Neural cell (in vitro differentiated cells): ENCODE results near the gene ANKRD13C.

Source experiments
- EP300 ChIP-seq: fragments of 450-650 bp; conservative IDR thresholded peaks from 2 replicates; pipeline ENCODE4 v1.6.1; 2014; ENCODE audit warnings: antibody characterized with exemption, mild to moderate bottlenecking, moderate library complexity; ENCODE audit not compliant: poor library complexity, severe bottlenecking
- EZH2 ChIP-seq: fragments of 200-600, 300-800 bp; shearing (Covaris generic), sonication (generic); IDR thresholded peaks from 2 replicates; pipeline ENCODE4 v1.6.1; 2014; ENCODE audit warnings: antibody characterized with exemption, low read length, borderline replicate concordance, mild to moderate bottlenecking; ENCODE audit not compliant: insufficient read depth, poor library complexity, severe bottlenecking
- RAD21 ChIP-seq: fragments of 450-650 bp; conservative IDR thresholded peaks from 2 replicates; pipeline ENCODE4 v1.6.1; 2014; ENCODE audit warnings: antibody characterized with exemption, mild to moderate bottlenecking, moderate library complexity
- SMC3 ChIP-seq: fragments of 450-650 bp; conservative IDR thresholded peaks from 2 replicates; pipeline ENCODE4 v1.6.1; 2014; ENCODE audit warnings: antibody characterized with exemption, mild to moderate bottlenecking, moderate library complexity; ENCODE audit not compliant: poor library complexity
- TAF1 ChIP-seq: IDR thresholded peaks from 2 replicates; pipeline ENCODE4 v1.6.1; 2012; ENCODE audit warnings: low read depth
- TF ChIP-seq, protein P1 (sequence below): fragments of 450-650 bp; IDR thresholded peaks from 2 replicates; pipeline ENCODE4 v1.5.1; 2014; ENCODE audit warnings: antibody characterized with exemption, mild to moderate bottlenecking, moderate library complexity; ENCODE audit not compliant: poor library complexity, severe bottlenecking
- TF ChIP-seq, protein P2 (sequence below): IDR thresholded peaks from 2 replicates; pipeline ENCODE4 v1.6.1; 2012; ENCODE audit warnings: borderline replicate concordance

DNA sequence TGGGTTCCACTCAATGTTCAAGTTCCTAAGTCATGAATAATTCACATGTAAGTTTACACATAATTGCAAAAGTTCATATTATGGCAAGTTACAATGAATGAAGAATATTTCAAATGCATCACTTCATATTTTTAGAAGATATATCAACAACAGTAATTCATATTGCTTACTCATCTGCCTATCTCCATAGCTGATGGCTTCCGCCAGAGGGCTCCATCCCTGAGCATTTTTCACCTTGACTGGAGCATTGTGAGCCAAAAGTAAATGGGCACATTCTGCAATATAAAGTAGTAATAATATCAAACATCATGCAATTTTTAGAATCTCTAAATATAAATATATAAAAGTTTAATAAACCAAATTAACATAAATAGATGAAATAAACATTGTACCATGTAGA is 29.8 kb downstream of the ANKRD13C start:
- TF ChIP-seq, protein P1, sequence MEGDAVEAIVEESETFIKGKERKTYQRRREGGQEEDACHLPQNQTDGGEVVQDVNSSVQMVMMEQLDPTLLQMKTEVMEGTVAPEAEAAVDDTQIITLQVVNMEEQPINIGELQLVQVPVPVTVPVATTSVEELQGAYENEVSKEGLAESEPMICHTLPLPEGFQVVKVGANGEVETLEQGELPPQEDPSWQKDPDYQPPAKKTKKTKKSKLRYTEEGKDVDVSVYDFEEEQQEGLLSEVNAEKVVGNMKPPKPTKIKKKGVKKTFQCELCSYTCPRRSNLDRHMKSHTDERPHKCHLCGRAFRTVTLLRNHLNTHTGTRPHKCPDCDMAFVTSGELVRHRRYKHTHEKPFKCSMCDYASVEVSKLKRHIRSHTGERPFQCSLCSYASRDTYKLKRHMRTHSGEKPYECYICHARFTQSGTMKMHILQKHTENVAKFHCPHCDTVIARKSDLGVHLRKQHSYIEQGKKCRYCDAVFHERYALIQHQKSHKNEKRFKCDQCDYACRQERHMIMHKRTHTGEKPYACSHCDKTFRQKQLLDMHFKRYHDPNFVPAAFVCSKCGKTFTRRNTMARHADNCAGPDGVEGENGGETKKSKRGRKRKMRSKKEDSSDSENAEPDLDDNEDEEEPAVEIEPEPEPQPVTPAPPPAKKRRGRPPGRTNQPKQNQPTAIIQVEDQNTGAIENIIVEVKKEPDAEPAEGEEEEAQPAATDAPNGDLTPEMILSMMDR, result no peak
- TF ChIP-seq EP300 (no peak), RAD21 (no peak), EZH2 (no peak), SMC3 (no peak), TAF1 (no peak)
- TF ChIP-seq, protein P2, sequence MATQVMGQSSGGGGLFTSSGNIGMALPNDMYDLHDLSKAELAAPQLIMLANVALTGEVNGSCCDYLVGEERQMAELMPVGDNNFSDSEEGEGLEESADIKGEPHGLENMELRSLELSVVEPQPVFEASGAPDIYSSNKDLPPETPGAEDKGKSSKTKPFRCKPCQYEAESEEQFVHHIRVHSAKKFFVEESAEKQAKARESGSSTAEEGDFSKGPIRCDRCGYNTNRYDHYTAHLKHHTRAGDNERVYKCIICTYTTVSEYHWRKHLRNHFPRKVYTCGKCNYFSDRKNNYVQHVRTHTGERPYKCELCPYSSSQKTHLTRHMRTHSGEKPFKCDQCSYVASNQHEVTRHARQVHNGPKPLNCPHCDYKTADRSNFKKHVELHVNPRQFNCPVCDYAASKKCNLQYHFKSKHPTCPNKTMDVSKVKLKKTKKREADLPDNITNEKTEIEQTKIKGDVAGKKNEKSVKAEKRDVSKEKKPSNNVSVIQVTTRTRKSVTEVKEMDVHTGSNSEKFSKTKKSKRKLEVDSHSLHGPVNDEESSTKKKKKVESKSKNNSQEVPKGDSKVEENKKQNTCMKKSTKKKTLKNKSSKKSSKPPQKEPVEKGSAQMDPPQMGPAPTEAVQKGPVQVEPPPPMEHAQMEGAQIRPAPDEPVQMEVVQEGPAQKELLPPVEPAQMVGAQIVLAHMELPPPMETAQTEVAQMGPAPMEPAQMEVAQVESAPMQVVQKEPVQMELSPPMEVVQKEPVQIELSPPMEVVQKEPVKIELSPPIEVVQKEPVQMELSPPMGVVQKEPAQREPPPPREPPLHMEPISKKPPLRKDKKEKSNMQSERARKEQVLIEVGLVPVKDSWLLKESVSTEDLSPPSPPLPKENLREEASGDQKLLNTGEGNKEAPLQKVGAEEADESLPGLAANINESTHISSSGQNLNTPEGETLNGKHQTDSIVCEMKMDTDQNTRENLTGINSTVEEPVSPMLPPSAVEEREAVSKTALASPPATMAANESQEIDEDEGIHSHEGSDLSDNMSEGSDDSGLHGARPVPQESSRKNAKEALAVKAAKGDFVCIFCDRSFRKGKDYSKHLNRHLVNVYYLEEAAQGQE, result no peak
